OCI-LY3 (cell line): ENCODE measurements around the gene BORCS5.
A peak's percentile ranks its signal among the peaks of the same experiment; 100 is the strongest.

Source experiments
- H2AFZ ChIP-seq: fragments of 200-600, 300-600 bp; shearing (Covaris generic); 2 replicates; pipeline ENCODE4 v1.6.0; 2014; ENCODE audit warnings: antibody characterized with exemption, low read depth, low read length
- H3K27ac ChIP-seq: fragments of 200-600, 300-600 bp; sonication (generic); 2 replicates; pipeline ENCODE4 v1.5.1; 2014; ENCODE audit warnings: mild to moderate bottlenecking, low read length, moderate library complexity, mixed read lengths
- H3K27me3 ChIP-seq: fragments of 200-600, 300-600 bp; sonication (generic); 2 replicates; pipeline ENCODE4 v1.6.1; 2014; ENCODE audit warnings: low read depth, low read length, mixed read lengths
- H3K36me3 ChIP-seq: fragments of 200-600, 300-600 bp; sonication (generic); replicated peaks from 2 replicates; pipeline ENCODE3; 2014; ENCODE audit warnings: low read depth, low read length, mixed read lengths
- H3K4me1 ChIP-seq: fragments of 300-600, 200-600 bp; sonication (generic); 2 replicates; pipeline ENCODE4 v1.6.1; 2014; ENCODE audit warnings: low read length, mixed read lengths
- H3K4me2 ChIP-seq: fragments of 200-600, 300-600 bp; sonication (generic); 2 replicates; pipeline ENCODE4 v1.6.1; 2014; ENCODE audit warnings: low read length, mixed read lengths
- H3K4me3 ChIP-seq: fragments of 300-600, 200-600 bp; sonication (generic); 2 replicates; pipeline ENCODE4 v1.5.1; 2014; ENCODE audit warnings: antibody characterized with exemption, mild to moderate bottlenecking, low read length, moderate library complexity
- H3K79me2 ChIP-seq: fragments of 300-600, 200-600 bp; shearing (Covaris generic); 2 replicates; pipeline ENCODE4 v1.6.1; 2014; ENCODE audit warnings: mild to moderate bottlenecking, low read length, mixed read lengths
- H3K9ac ChIP-seq: fragments of 300-600, 200-600 bp; shearing (Covaris generic); 2 replicates; pipeline ENCODE4 v1.6.0; 2014; ENCODE audit warnings: mild to moderate bottlenecking, low read length, moderate library complexity
- H3K9me3 ChIP-seq: fragments of 200-600, 300-600 bp; shearing (Covaris generic); 2 replicates; pipeline ENCODE4 v1.6.1; 2014; ENCODE audit warnings: low read length, mixed read lengths; ENCODE audit not compliant: insufficient read depth
- H4K20me1 ChIP-seq: fragments of 200-600, 300-600 bp; sonication (generic); 2 replicates; pipeline ENCODE4 v1.6.1; 2016; ENCODE audit warnings: low read length, mixed read lengths; ENCODE audit not compliant: insufficient read depth
- CTCF ChIP-seq: fragments of 200-600, 300-600 bp; sonication (generic); IDR thresholded peaks from 2 replicates; pipeline ENCODE4 v1.5.1; 2014; ENCODE audit warnings: antibody characterized with exemption, low read length, low read depth
- EZH2phosphoT487 ChIP-seq: fragments of 200-600 bp; shearing (Covaris generic); IDR thresholded peaks from 2 replicates; pipeline ENCODE4 v1.6.1; 2018; ENCODE audit warnings: antibody characterized with exemption, mixed run types, low read depth

The BORCS5 gene

GRCh38 chr12:12502815-12503151 is 145.9 kb downstream of the BORCS5 start:
- H3K4me3 ChIP-seq = peak overlapping the region; percentile 13
- H3K27ac ChIP-seq = no peak overlapping the region
- H3K9ac ChIP-seq = no peak overlapping the region
- peaks cover 40% of the 10 kb centered on the region for H3K4me1 ChIP-seq
- no peak for TF ChIP-seq CTCF
- TF ChIP-seq EZH2phosphoT487 = no peak
- H2AFZ ChIP-seq = no peak overlapping the region
- no peaks in the 10 kb centered on the region for H3K9me3 ChIP-seq
- no peaks in the 10 kb centered on the region for H3K79me2 ChIP-seq
- H4K20me1 ChIP-seq = no peaks in the 10 kb centered on the region
- H3K4me2 ChIP-seq = peak overlapping the region; percentile 45
- no peaks in the 10 kb centered on the region for H3K36me3 ChIP-seq
- peaks cover 6% of the 10 kb centered on the region; the same call in 1 of the 2 replicates for H3K27me3 ChIP-seq

DNA sequence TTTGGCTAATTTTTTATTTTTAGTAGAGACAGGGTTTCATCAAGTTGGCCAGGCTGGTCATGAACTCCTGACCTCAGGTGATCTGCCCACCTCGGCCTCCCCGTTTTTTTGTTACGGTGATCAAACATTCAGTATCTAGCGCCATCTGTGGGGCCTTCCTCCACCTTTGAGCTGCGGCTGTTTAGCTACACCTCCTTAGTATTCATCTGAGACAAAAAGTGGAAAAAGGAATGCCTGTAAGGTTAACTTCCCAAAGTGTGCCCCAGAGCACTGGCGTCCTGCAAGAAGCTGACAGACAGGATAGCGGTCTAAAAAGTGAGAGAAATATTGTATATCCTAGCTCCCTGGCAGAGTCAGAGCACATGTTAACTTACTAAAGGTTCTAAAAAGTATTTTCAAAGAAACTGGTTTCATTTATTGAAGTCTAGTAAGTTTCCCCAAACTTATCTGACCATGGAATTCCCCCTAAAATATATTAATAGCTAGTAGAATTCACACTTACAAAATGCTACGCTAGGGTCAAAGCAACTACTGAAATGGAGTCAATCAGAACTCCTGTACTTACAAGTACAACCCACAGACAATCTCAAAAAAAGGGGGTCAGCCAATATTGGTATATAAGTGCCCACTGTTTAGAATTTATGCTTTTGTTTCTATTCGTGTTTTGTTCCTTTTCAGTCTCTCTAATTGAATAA is 146.7 kb downstream of the BORCS5 start:
- Histone ChIP-seq H3K9me3 (no peaks in the 10 kb centered on the region), H3K9ac (no peak overlapping the region), H3K79me2 (no peaks in the 10 kb centered on the region), H3K27me3 (peaks cover 6% of the 10 kb centered on the region; the same call in 1 of the 2 replicates), H3K36me3 (no peaks in the 10 kb centered on the region), H3K27ac (no peak overlapping the region), H4K20me1 (no peaks in the 10 kb centered on the region), H3K4me1 (peaks cover 40% of the 10 kb centered on the region), H3K4me2 (peak overlapping the region; percentile 45), H2AFZ (no peak overlapping the region), H3K4me3 (peak overlapping the region; percentile 13)
- no peak for TF ChIP-seq EZH2phosphoT487
- peak; percentile 52 for TF ChIP-seq CTCF

- Histone ChIP-seq H3K27me3 (peaks cover 6% of the 10 kb centered on the region; the same call in 1 of the 2 replicates), H3K36me3 (no peaks in the 10 kb centered on the region), H3K27ac (no peak overlapping the region), H2AFZ (no peak overlapping the region), H3K9me3 (no peaks in the 10 kb centered on the region), H3K9ac (no peak overlapping the region), H3K4me2 (peak overlapping the region; percentile 67), H4K20me1 (no peaks in the 10 kb centered on the region), H3K4me3 (peak overlapping the region; percentile 40), H3K4me1 (peaks cover 37% of the 10 kb centered on the region), H3K79me2 (no peaks in the 10 kb centered on the region)
- TF ChIP-seq CTCF (no peak), EZH2phosphoT487 (no peak)
Observed at GRCh38 chr12:12505544-12506495, 148.9 kb downstream of the BORCS5 start.

DNA sequence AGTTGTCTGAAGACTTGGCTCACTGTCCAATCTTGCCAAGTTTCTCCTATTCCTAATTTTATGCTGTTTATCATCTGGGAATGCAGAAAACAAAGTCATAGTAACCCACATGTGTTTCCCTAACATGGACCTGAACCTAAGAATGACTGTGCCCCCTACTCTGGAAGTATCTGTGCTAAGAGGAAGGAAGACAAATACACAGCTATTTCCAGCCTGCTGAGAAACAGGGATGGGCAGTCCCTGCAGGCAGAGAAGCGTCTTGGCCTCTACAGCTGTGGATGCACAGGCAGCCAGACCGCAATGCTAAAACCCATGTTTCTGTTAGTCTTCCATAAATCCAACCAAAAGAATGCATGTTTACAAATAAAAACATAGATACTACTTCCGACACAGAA is 149.6 kb downstream of the BORCS5 start:
- Histone ChIP-seq H3K27ac (no peak overlapping the region), H3K27me3 (peaks cover 6% of the 10 kb centered on the region; the same call in 1 of the 2 replicates), H3K9me3 (no peaks in the 10 kb centered on the region), H3K36me3 (no peaks in the 10 kb centered on the region), H2AFZ (no peak overlapping the region), H3K4me1 (peaks cover 31% of the 10 kb centered on the region), H3K4me2 (peak overlapping the region; percentile 67), H3K9ac (no peak overlapping the region), H3K4me3 (peak overlapping the region; percentile 40; the same call in 1 of the 2 replicates), H3K79me2 (no peaks in the 10 kb centered on the region), H4K20me1 (no peaks in the 10 kb centered on the region)
- TF ChIP-seq CTCF (no peak), EZH2phosphoT487 (no peak)
